GM18858 (cell line): ENCODE data around the gene PTGR3.

Experiments used
- ATAC-seq: cut with Tn5 transposase; IDR thresholded peaks from one replicate; pipeline ENCODE4 v1.9.1; 2021; ENCODE audit not compliant: unreplicated experiment

PTGR3 gene

DNA sequence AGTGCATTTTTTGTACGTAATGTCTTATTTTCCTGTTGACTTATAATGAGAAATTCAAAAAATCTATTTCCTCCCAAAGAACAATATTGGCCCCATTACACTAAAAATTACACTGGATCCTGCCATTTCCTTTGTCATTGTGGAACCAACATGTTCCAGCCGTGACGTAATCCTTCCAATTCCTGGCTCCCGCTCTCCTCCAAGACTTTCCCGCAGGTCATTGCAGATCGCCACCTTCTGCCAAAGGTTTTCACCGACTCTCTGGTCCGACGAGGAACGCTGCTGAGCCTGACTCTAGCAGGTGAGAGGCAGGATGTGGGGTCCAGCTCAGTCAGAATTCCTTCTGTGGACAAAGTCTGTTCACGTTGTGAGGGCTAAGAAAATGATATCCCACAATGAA lies 38.0 kb downstream of the PTGR3 start:
- no peak for ATAC-seq

GRCh38 chr18:75170022-75170789 lies 38.7 kb downstream of the PTGR3 start:
- ATAC-seq, result no peak

GRCh38 chr18:75169411-75169810 lies 39.5 kb downstream of the PTGR3 start:
- no peak for ATAC-seq

GRCh38 chr18:75168619-75169018 lies 40.3 kb downstream of the PTGR3 start:
- ATAC-seq, result no peak

- no peak for ATAC-seq
Observed at GRCh38 chr18:75167759-75168618, 41.0 kb downstream of the PTGR3 start.

- no peak for ATAC-seq
Observed at GRCh38 chr18:75167137-75167536, 41.8 kb downstream of the PTGR3 start.

GRCh38 chr18:75165926-75166325 lies 43.0 kb downstream of the PTGR3 start:
- ATAC-seq, result no peak

GRCh38 chr18:75164479-75164878 lies 44.5 kb downstream of the PTGR3 start:
- ATAC-seq, result no peak

DNA sequence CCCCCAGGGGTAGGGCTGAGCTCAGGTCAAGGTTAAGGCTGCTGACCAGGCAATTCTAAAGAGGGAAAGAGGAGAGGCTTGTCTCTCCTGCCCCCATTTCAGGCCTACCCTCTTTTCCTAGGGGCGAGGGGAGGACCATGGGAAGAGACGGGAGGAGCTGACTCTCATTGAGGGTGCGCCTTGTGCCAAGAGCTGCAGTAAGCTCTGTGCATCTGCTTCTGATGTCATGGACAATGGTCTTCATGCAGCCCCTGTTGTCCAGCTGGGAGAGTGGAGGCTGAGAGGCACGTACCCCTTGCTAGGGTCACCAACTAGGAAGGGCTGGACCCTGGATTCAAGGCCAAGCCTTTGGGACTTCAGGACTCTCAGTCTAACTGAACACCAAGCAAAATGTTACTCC lies 45.2 kb downstream of the PTGR3 start:
- ATAC-seq, result no peak

DNA sequence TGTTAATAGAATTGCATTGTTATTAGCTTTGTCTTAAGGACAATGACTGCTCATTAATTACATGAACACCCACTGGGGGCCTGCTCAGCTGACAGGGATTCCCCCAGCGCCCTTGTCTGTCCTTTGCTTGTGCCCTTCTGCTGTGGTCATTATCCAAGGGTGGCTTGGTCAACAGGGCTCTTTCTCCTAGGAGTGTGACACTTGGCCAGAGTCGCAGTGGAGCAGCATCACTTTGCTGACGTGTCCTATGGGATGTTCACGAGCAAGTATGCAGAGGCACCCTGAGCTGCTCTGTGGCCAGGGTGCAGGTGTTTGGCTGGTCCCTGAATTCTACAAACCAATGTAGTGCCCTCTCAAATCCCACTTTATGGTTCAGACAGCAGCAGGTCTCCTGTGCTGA lies 46.0 kb downstream of the PTGR3 start:
- ATAC-seq, result no peak

GRCh38 chr18:75162467-75162866 lies 46.5 kb downstream of the PTGR3 start:
- ATAC-seq, result no peak

DNA sequence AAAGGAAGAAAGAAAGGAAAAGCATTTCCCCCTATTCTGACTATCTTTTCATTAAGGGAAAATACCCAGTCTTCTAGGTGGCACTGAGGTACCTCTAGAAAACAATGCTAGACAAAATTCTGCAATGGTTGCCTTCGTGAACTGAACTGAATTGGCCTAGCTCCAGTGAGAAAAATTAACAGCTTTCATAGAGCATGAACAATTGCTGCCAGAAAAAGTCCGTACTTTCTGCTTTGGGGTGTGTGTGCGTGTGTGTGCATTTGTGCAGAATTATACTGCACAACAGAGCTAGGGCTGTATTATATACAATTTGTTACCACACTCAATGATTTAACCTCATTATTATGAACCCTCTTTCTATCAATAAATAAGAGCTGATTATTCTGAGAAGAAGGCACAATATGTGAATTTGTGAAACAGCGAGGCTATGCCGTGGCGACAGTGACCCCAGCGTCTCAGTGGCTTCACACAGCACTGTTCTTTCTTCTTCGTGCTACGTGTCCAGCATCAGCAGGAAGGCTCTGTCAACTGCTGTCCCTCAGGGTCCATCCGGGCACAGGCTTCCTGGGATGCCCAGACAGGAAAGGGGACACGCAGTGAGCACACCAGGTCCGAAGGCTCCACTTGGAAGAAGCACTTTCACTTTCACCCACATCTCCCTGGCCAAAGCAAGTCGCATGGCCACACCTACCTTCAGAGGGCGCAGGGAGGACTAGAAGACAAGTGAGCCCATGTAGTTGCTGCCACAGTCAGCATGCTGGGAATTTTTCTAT lies 47.5 kb downstream of the PTGR3 start:
- peak; percentile 44 for ATAC-seq

- ATAC-seq, result no peak
Observed at GRCh38 chr18:75160364-75160763, 48.6 kb downstream of the PTGR3 start.

DNA sequence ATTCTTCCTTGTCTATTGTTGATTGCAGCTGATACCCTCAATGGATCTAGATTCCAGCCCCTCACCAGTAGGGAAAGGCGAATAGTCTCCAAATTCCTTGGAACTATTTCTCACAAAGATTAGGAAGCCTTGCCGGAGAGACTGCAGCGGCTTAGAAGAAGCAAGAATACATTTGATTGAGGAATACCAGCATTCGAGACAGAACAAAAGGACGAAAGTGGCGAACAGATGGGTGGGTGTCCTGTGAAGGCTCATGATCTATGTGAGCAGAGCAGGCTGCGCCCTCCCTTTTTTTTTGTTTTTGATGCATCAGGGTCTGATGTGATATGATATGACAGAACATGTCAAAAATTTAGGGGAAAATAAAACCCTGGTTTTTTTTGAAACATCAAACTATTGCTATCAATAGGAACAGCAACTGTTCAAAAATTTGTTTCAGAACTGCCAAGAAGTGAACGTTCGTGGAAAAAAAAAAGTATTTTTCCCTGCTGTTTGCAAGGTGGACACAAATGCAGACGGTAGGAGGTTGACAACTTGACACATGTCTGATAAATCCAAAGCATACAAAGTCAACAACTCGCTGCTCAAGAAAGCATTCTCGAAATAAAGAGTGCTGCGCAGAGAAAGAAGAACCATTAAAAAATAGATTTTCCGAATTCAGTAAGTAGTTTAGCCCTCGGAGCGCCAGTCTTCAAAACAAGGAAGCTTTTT lies 49.1 kb downstream of the PTGR3 start:
- no peak for ATAC-seq

DNA sequence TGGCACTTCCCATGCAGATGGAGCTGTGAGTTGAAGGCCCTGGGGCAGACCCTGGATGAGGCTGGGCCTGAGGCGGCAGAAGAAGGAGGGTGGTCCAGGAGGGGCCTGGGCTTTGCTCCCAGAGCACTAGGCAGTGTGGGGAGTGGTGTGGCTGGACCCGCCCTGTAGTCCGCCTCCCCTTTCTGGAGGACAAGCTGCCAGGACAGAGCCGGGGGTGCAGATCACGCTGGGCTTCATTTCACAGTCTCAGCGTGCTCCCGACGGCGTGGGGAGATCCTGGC lies 49.8 kb downstream of the PTGR3 start:
- no peak for ATAC-seq
